NCI-H2081 (cell line): ENCODE data around the gene TPD52L2.
"Not testable (repeated sequence)": the region's sequence is repeated elsewhere in the genome, so short reads cannot be mapped to it uniquely, and the experiment has no call there.

ENCODE experiments used
- DNase-seq, 2 experiments: peaks; one replicate each; lab custom pipeline; 2025; lab: John Stamatoyannopoulos, UW

TPD52L2 gene

DNA sequence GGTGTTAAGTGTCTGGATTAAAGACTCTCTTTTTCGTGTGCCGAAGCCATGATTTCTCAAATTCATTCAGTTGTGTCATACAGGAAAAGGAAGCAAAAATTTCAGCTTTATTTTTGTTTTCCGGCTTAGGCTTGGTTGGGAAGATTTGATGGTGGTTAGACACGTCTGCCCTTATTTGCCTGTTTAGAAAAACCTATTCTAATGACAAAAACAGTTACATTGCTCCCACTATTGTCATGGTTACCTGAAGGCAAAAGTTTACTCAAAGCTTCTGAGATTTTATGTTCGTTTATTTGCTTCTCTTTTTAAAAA lies 30.8 kb downstream of the TPD52L2 start:
- no peak for DNase-seq

DNA sequence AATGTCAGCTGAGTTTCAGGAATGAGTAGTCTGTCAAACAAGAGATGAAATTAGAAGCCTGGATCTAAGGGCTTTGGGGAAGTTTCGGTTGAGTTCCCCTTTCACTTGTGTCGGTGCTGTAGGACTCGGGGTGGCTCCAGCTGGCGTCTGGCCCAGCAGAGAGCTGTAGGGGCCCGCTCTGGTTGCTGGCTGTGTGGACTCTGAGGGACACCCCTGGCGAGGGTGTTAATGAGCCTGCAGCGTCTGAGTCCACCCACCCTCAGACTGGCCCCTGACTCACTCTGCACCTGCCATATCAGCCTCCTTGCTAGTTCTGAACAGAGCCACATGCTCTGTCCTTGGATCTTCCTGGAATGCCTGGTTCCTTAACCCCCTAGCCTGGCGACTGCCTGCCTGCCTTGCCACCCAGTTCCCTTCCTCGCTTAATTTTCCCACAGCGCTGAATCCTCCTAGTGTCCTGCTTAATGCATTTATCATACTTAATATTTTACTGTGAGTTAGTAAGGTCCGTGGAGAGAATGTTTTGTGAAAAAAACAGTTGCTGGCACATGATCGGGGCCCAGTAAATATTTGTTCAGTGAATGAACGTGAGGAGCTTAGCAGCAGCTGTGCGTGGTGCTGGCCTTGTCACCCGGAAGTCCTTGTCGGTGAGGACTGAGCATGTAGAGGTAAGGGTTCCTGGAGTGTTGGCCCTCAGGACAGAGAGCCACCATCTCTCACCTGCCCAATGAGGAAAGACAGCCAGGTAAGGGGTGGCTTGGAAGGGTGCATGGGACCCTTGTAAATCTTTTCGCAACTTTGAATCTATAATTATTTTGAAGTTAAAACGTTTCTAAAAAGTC lies 31.4 kb downstream of the TPD52L2 start:
- peak; percentile 17 to 79 for DNase-seq

- no peak for DNase-seq
Measured at GRCh38 chr20:63897978-63898561, 33.0 kb downstream of the TPD52L2 start.

DNA sequence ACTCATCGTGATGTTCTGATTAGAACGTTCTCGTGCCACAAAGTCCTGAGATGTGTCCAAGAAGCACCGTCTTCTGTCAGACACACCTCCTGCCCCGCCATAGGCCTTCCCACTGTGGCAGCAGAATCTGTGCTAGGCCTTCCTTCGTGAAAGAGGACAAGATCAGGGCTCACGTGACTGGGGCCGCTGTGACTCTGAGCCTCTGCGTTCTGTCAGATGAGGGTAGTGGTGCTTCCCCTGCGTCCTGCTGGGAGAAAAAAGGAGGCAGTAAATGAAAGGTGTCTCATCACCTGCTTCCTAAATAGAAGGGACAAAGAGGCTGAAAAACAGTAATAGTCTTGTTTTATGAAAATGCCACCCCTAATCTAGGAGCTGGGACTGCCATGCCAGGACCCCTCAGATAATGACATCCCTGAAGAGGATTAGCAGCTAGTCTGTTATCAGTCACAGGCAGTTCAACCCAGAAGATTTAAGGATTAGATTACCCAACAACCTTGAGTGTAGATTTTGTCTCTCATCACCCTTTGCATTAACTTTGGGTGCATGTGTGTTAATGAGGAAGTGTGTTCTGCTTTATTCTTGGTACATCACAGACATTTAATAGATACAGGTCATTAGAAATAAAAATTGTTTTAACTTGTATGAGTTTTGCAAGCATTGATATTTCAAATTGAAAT lies 34.0 kb downstream of the TPD52L2 start:
- no peak for DNase-seq

GRCh38 chr20:63900413-63900812 lies 35.3 kb downstream of the TPD52L2 start:
- no peak for DNase-seq

GRCh38 chr20:63903796-63904561 lies 38.9 kb downstream of the TPD52L2 start:
- no peak for DNase-seq

GRCh38 chr20:63908008-63908682 lies 43.1 kb downstream of the TPD52L2 start:
- DNase-seq = no peak

GRCh38 chr20:63911176-63911575 lies 46.1 kb downstream of the TPD52L2 start:
- DNase-seq = no peak

- no peak for DNase-seq
Measured at GRCh38 chr20:63913768-63914167, 48.7 kb downstream of the TPD52L2 start.

- DNase-seq = no peak
Measured at GRCh38 chr20:63915471-63915870, 50.4 kb downstream of the TPD52L2 start.

DNA sequence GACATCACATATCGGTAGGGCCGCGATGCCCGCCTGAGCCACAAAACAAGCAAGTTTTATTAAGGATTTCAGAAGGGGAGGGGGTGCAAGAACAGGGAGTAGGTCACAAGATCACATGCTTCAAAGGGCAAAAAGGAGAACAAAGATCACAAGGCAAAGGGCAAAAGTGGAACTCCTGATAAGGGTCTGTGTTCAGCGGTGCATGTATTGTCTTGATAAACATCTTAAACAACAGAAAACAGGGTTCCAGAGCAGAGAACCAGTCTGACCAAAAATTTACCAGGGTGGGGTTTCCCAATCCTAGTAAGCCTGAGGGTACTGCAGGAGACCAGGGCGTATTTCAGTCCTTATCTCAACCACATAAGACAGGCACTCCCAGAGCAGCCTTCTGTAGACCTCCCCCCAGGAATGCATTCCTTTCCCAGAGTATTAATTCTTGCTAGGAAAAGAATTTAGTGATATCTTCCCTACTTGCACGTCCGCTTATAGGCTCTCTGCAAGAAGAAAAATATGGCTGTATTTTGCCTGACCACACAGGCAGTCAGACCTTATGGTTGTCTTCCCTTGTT lies 51.4 kb downstream of the TPD52L2 start:
- not testable (repeated sequence) for DNase-seq

- no peak for DNase-seq
Measured at GRCh38 chr20:63917811-63918210, 52.7 kb downstream of the TPD52L2 start.

- DNase-seq = no peak
Measured at GRCh38 chr20:63919130-63919529, 54.1 kb downstream of the TPD52L2 start.

DNA sequence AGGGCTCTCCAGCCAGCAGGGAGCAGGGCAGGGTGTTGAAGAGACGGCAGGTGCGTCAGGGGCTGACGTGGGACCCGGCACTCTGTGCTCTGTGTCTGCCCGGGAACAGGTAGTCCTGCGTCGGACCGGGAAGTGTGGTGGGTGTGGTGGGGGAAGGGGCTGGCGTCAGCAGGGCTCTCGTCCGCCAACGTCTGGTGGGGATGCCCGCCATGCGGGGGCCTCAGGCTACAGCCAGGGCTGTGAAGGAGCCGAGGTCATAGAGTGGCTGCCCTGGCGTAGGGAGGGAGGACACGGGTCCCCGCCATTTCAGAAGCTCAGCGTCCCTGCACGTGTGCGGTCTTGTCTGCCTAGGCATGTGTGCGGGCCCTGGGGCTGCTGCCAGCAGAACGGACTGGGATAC lies 55.2 kb downstream of the TPD52L2 start:
- DNase-seq = no peak

DNA sequence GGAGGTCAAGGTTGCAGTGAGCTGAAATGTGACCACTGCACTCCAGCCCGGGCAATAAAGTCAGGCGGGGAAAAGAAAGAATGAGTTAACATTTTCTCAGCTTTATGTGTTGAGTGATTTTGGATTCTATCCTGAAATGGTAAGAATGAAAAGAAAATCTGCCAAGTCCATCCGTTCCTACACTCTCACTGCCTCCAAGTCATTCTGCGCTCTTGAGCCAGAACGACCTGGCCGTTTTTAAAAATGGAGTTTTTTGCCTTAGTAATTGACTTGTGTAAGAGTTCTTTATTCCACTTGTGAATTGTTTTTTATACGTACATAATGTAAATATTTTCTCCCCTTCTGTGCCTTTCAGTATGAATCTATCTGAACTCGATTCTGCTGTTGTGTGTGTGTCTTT lies 58.6 kb downstream of the TPD52L2 start:
- DNase-seq = no peak

GRCh38 chr20:63924241-63924640 lies 59.2 kb downstream of the TPD52L2 start:
- DNase-seq = no peak

DNA sequence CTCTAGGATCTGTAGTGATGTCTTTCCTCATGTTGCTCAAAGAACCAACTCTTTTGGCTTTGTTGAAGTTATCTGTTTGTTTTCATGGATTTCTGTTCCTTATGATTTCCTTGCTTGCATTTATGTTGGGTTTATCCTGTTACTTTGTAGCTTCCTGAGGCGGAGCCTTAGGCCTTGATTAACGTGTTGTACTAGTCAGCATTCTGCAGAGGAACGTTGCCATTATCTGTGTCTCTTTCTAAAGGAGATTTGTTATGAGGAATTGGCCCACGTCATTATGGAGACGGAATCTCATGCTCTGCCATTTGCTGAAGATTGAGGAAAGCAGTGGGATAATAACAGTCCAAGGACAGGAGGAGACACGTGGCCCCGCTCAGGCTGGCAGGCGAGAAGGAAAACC lies 61.2 kb downstream of the TPD52L2 start:
- no peak for DNase-seq

DNA sequence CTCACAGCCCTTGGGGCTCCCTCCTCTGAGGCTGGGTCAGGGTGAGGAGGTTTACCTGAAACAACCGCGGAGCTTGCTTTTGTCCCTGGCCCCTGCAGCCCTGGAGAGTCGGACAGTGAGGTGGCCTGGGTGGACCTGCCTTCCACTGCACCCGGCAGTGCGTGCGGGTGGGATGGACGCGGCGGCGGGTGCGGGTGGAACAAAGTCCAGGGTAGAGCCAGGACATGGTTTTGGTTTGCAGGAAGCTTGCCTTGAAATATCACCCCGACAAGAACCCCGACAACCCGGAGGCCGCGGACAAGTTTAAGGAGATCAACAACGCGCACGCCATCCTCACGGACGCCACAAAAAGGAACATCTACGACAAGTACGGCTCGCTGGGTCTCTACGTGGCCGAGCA lies 64.0 kb downstream of the TPD52L2 start:
- DNase-seq = no peak

DNA sequence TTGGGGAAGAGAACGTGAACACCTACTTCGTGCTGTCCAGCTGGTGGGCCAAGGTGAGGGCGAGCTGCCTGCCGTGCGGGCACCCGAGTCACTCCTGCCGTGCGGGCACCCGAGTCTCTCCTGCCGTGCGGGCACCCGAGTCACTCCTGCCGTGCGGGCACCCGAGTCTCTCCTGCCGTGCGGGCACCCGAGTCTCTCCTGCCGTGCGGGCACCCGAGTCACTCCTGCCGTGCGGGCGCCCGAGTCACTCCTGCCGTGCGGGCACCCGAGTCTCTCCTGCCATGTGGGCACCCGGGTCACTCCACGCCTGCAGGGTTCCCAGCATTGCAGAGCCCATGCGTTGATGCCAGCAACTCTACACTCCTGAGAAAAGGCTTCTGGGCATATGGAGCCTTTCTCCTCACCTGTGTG lies 64.4 kb downstream of the TPD52L2 start:
- DNase-seq = not testable (repeated sequence)

DNA sequence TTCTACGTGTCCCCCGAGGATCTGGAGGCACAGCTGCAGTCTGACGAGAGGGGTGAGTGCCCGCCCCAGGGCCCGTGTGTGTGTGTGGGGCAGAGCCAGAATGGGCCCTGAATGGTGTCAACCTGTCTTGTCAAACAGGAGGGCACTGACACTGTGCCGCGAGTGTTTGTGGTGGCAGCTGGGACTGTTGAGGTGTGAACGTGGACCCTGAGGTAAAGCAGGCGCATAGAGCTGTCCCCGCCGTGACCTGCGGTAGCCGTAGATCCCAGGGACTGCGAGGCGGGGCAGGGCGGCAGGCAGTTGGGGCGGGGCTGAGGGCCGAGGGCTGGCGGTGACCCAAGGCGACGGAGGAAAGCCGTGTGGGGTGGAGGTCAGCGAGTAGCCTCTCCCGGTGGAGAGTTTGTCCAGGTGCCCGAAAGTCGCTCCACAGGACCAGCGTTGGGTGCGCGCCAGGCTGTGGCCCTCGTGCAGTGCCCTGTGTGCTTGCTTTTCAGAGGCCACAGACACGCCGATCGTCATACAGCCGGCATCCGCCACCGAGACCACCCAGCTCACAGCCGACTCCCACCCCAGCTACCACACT lies 66.0 kb downstream of the TPD52L2 start:
- no peak for DNase-seq

GRCh38 chr20:63931735-63932134 lies 66.7 kb downstream of the TPD52L2 start:
- no peak for DNase-seq
